H9 (cell line): ENCODE results near the gene CCDC63. TPM values are rescaled to one million over a fixed set of nuclear protein-coding genes. Genes with fewer than 3 reads are reported as not detected.

Experiments used
- DNase-seq: peaks from one replicate; pipeline ENCODE4 v3.0.0-alpha.2; 2017
- H2AFZ ChIP-seq: one replicate; pipeline ENCODE4 v1.6.1; 2013; ENCODE audit warnings: mild to moderate bottlenecking, low read length, control low read depth, moderate library complexity
- H2AK5ac ChIP-seq: 2 replicates; pipeline ENCODE4 v1.6.1; 2013; ENCODE audit warnings: low read length, control low read depth, mixed read lengths; ENCODE audit not compliant: insufficient read length
- H2BK120ac ChIP-seq: one replicate; pipeline ENCODE4 v1.6.1; 2013; ENCODE audit warnings: low read depth, mild to moderate bottlenecking, low read length, control low read depth, inconsistent platforms; ENCODE audit not compliant: poor library complexity, severe bottlenecking
- H2BK12ac ChIP-seq: 2 replicates; pipeline ENCODE4 v1.6.1; 2013; ENCODE audit warnings: low read length, control low read depth, mixed read lengths, low read depth; ENCODE audit not compliant: insufficient read length
- H2BK15ac ChIP-seq: 2 replicates; pipeline ENCODE4 v1.6.1; 2013; ENCODE audit warnings: low read depth, low read length, control low read depth
- H2BK20ac ChIP-seq: one replicate; pipeline ENCODE4 v1.6.1; 2013; ENCODE audit warnings: low read depth, mild to moderate bottlenecking, low read length, control low read depth, inconsistent platforms; ENCODE audit not compliant: poor library complexity, severe bottlenecking
- H2BK5ac ChIP-seq: 2 replicates; pipeline ENCODE4 v1.6.1; 2013; ENCODE audit warnings: low read length, control low read depth, mixed read lengths; ENCODE audit not compliant: insufficient read length
- H3K14ac ChIP-seq: 2 replicates; pipeline ENCODE4 v1.6.1; 2013; ENCODE audit warnings: low read length, control low read depth; ENCODE audit not compliant: insufficient read depth
- H3K18ac ChIP-seq: 2 replicates; pipeline ENCODE4 v1.6.1; 2013; ENCODE audit warnings: low read depth, mild to moderate bottlenecking, mixed read lengths, low read length, control low read depth; ENCODE audit not compliant: insufficient read length
- H3K23ac ChIP-seq: 2 replicates; pipeline ENCODE4 v1.6.1; 2013; ENCODE audit warnings: low read length, control low read depth, mixed read lengths, low read depth; ENCODE audit not compliant: insufficient read length
- H3K23me2 ChIP-seq: 2 replicates; pipeline ENCODE4 v1.6.1; 2013; ENCODE audit warnings: low read depth, mild to moderate bottlenecking, mixed read lengths, low read length, control low read depth; ENCODE audit not compliant: insufficient read length, poor library complexity, severe bottlenecking
- H3K27ac ChIP-seq: 2 replicates; pipeline ENCODE4 v1.5.1; 2013; ENCODE audit warnings: low read length, control low read depth, mixed read lengths, low read depth; ENCODE audit not compliant: insufficient read length
- H3K27me3 ChIP-seq: 2 replicates; pipeline ENCODE4 v1.6.1; 2013; ENCODE audit warnings: low read length, control low read depth, inconsistent platforms; ENCODE audit not compliant: insufficient read depth
- H3K4ac ChIP-seq: 2 replicates; pipeline ENCODE4 v1.6.1; 2013; ENCODE audit warnings: low read depth, mild to moderate bottlenecking, control low read depth, inconsistent platforms, low read length, moderate library complexity
- H3K4me1 ChIP-seq: 2 replicates; pipeline ENCODE4 v1.6.1; 2013; ENCODE audit warnings: low read length, control low read depth, inconsistent platforms; ENCODE audit not compliant: insufficient read depth
- H3K4me2 ChIP-seq: 2 replicates; pipeline ENCODE4 v1.6.1; 2013; ENCODE audit warnings: low read length, control low read depth, mixed read lengths; ENCODE audit not compliant: insufficient read length, insufficient read depth
- H3K56ac ChIP-seq: 2 replicates; pipeline ENCODE4 v1.6.1; 2013; ENCODE audit warnings: low read depth, mild to moderate bottlenecking, mixed read lengths, low read length, control low read depth; ENCODE audit not compliant: insufficient read length
- H3K79me1 ChIP-seq: 2 replicates; pipeline ENCODE4 v1.6.1; 2013; ENCODE audit warnings: low read depth, mild to moderate bottlenecking, moderate library complexity, low read length, control low read depth, inconsistent platforms; ENCODE audit not compliant: insufficient read depth, poor library complexity, severe bottlenecking
- H3K79me2 ChIP-seq: 2 replicates; pipeline ENCODE4 v1.6.1; 2013; ENCODE audit warnings: low read length, control low read depth, inconsistent platforms; ENCODE audit not compliant: insufficient read depth
- H3K9ac ChIP-seq: 2 replicates; pipeline ENCODE4 v1.6.1; 2013; ENCODE audit warnings: low read length, control low read depth, mixed read lengths; ENCODE audit not compliant: insufficient read length; ENCODE audit errors: extremely low read depth
- H3K9me3 ChIP-seq: one replicate; pipeline ENCODE4 v1.6.1; 2013; ENCODE audit warnings: low read depth, low read length, inconsistent platforms; ENCODE audit not compliant: control insufficient read depth
- H3T11ph ChIP-seq: one replicate; pipeline ENCODE4 v1.6.1; 2013; ENCODE audit warnings: mild to moderate bottlenecking, low read length, control low read depth, inconsistent platforms
- H4K20me1 ChIP-seq: one replicate; pipeline ENCODE4 v1.6.1; 2013; ENCODE audit not compliant: control insufficient read depth, insufficient read length, insufficient read depth
- H4K5ac ChIP-seq: 2 replicates; pipeline ENCODE4 v1.6.1; 2013; ENCODE audit warnings: low read depth, mild to moderate bottlenecking, mixed read lengths, low read length, control low read depth; ENCODE audit not compliant: insufficient read length
- H4K8ac ChIP-seq: replicated peaks from 2 replicates; pipeline ENCODE4 v1.6.1; 2013; ENCODE audit warnings: low read length, control low read depth, mixed read lengths, low read depth; ENCODE audit not compliant: insufficient read length
- H4K91ac ChIP-seq: 2 replicates; pipeline ENCODE4 v1.6.1; 2013; ENCODE audit warnings: low read depth, mild to moderate bottlenecking, moderate library complexity, mixed read lengths, low read length, control low read depth; ENCODE audit not compliant: insufficient read length
- H3K27ac Mint-ChIP-seq, 3 experiments: 2 replicates in 2 of 3; 3 replicates in 1 of 3; pipeline ENCODE4 v1.8.0; 2020 to 2021; ENCODE audit warnings: mixed read lengths in 3 of 3, mild to moderate bottlenecking in 1 of 3, moderate library complexity in 1 of 3
- H3K27me3 Mint-ChIP-seq: 2 replicates; pipeline ENCODE4 v1.8.0; 2021; ENCODE audit warnings: low read depth, mild to moderate bottlenecking, moderate library complexity, mixed read lengths
- H3K36me3 Mint-ChIP-seq, 3 experiments: 2 replicates in 2 of 3; 3 replicates in 1 of 3; pipeline ENCODE4 v1.8.0; 2020 to 2021; ENCODE audit warnings: low read depth in 3 of 3, mixed read lengths in 3 of 3; ENCODE audit not compliant: insufficient read depth in 1 of 3
- H3K4me1 Mint-ChIP-seq, 2 experiments: 2 replicates each; pipeline ENCODE4 v1.8.0; 2020; ENCODE audit warnings: mixed read lengths in 2 of 2
- H3K4me3 Mint-ChIP-seq, 2 experiments: 2 replicates in 1 of 2; 3 replicates in 1 of 2; pipeline ENCODE4 v1.8.0; 2020 to 2021; ENCODE audit warnings: mild to moderate bottlenecking in 2 of 2, mixed read lengths in 2 of 2, moderate library complexity in 1 of 2
- H3K9me3 Mint-ChIP-seq, 2 experiments: 2 replicates in 1 of 2; 3 replicates in 1 of 2; pipeline ENCODE4 v1.8.0; 2020; ENCODE audit warnings: mild to moderate bottlenecking in 2 of 2, mixed read lengths in 2 of 2, moderate library complexity in 1 of 2
- CTCF ChIP-seq: fragments of 200-600 bp; sonication (generic); conservative IDR thresholded peaks from 3 replicates; pipeline ENCODE4 v1.8.0; 2021; ENCODE audit warnings: antibody characterized with exemption, mild to moderate bottlenecking
- WGBS: extraction: QIAGEN DNeasy Blood & Tissue Kit; methylation state at CpG from one replicate; pipeline ENCODE4 v1.1.7; 2013; ENCODE audit warnings: missing lambda C conversion rate, low lambda C conversion rate, mixed read lengths; ENCODE audit not compliant: insufficient read length; ENCODE audit errors: extremely low coverage; 5-methylcytosine and 5-hydroxymethylcytosine counted together
- total RNA-seq: library from RNA; stranded (reverse); gene quantifications from 2 replicates; pipeline ENCODE4 v1.2.1, GENCODE V29; 2021

Gene CCDC63
- total RNA-seq, 1 experiment from 2014 or later = 0.77 TPM

GRCh38 chr12:110819646-110820045 lies 27.1 kb upstream of the CCDC63 start:
- Histone ChIP-seq H3K27me3 (no peaks in the 10 kb centered on the region), H2BK15ac (no peak overlapping the region), H3K14ac (no peak overlapping the region), H3T11ph (no peak overlapping the region), H2AFZ (no peak overlapping the region), H3K23me2 (no peaks in the 10 kb centered on the region), H4K91ac (no peak overlapping the region), H3K18ac (no peak overlapping the region), H3K27ac (no peak overlapping the region), H4K20me1 (no peaks in the 10 kb centered on the region), H4K8ac (no peak overlapping the region), H3K4ac (no peak overlapping the region), H3K4me2 (no peak overlapping the region), H3K56ac (no peak overlapping the region), H4K5ac (no peak overlapping the region), H3K23ac (no peak overlapping the region), H2BK120ac (no peak overlapping the region), H3K9ac (no peak overlapping the region), H3K4me1 (peaks cover 10% of the 10 kb centered on the region; the same call in 1 of the 2 replicates), H3K79me2 (no peaks in the 10 kb centered on the region), H2AK5ac (no peak overlapping the region), H2BK5ac (no peak overlapping the region), H2BK20ac (no peak overlapping the region), H3K79me1 (no peaks in the 10 kb centered on the region), H2BK12ac (no peak overlapping the region), H3K9me3 (no peaks in the 10 kb centered on the region)
- H3K27ac Mint-ChIP-seq = no peak overlapping the region
- no CpG with 5 or more reads among the region's 5 CpGs for WGBS
- TF ChIP-seq CTCF = no peak
- H3K36me3 Mint-ChIP-seq = no peaks in the 10 kb centered on the region
- DNase-seq = no peak
- peaks cover 30 to 33% of the 10 kb centered on the region in 2 experiments for H3K4me1 Mint-ChIP-seq
- no peaks in the 10 kb centered on the region; a peak in 1 of 5 replicates for H3K9me3 Mint-ChIP-seq
- no peak overlapping the region for H3K4me3 Mint-ChIP-seq
- H3K27me3 Mint-ChIP-seq = peaks cover 29% of the 10 kb centered on the region
